NCI-H2227 (cell line): ENCODE data around the gene TMEM184C.

Experiments
- DNase-seq: peaks from one replicate; lab custom pipeline; 2025; ENCODE audit not compliant: unreplicated experiment; lab: John Stamatoyannopoulos, UW

Gene TMEM184C

DNA sequence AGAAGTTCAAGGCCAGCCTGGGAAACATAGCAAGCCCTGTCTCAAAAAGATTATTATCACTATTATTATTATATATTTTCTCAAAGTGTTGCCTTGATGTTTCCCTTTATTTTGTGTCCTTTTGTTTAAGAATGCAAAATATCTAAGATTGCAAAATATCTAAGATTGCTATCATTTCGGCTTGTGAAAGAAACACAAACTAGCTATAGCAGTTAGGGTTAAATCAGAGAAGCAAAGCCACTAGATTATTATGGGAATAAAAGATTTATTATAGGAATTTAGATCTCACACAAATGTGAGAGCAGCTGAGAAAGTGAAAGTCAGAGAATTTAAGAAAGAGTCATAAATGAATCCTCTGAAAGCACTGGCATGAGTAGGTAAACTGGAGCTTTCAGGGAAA is 18.0 kb upstream of the TMEM184C start:
- no peak for DNase-seq

DNA sequence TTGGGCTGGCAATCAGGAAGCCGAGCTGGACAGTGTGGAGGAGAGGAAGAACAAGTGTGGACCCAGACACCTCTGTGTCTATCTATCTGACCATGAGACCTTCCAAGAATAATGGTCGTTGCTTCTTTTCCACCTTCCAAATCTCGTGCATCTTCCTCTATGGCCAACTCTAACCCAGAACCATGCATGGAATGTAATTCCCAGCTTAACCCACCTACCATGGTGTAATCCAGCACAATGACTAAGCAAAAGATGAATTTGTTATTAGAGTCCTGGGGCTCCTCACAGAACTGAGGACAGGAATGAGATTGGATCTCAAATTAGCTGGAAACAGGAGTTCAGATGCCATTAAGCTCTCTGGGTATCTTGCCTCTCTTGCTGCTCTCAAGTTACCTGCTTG is 17.4 kb upstream of the TMEM184C start:
- DNase-seq = no peak

- DNase-seq = no peak
Measured at GRCh38 chr4:147605499-147605898, 11.7 kb upstream of the TMEM184C start.

DNA sequence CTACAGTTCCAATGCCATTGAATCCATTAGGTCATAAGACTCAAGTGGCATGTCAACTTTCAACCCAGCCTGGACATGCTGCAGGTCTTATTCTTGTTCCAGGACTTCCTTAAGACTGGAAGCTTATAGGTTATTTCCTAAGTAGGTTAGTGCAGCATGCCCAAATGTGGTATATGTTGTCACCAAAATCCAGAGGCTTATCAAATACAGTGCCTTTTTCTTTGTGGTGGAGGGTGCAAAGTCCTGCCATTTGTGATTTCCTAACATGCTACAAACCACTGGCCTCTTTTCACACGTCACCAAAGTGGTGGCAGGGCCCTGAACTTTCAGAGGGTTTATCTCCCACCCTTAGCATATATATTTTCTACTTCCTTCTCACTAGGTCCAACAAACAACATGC is 9.7 kb upstream of the TMEM184C start:
- DNase-seq = no peak

DNA sequence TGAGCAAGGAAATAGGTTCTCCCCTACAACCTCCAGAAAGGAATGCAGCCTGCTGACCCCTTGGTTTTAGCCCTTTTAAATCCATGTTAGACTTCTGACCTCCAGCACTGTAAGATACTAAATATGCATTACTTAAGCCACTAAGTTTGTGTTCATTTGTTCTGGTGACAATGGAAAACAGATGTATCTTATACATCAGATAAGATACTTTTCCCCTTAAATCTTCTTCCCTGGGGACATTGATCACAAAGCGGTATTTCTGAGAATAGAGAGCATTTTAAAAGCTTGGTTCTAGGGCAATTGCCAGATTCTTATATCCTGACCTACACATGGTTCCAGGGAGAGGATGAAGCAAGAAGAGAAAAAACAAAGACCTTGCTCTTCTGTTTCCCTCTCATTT is 6.5 kb upstream of the TMEM184C start:
- DNase-seq = no peak

DNA sequence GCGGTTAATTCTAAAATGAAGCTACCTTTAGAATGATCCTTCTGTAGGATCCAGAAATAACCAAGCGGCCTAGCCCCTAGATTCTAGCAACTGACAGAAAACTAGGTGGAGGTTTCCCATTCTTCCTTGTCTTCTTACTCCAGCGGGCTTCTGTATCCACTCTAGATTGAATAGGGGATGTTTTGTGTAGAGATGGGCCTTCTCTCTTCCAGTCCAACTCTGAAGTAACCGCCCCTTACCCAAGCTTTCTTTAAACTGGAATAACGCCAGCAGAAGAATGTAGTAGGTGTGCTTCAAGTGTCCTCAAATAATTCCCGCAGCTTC is 386 bp upstream of the TMEM184C start:
- no peak for DNase-seq

DNA sequence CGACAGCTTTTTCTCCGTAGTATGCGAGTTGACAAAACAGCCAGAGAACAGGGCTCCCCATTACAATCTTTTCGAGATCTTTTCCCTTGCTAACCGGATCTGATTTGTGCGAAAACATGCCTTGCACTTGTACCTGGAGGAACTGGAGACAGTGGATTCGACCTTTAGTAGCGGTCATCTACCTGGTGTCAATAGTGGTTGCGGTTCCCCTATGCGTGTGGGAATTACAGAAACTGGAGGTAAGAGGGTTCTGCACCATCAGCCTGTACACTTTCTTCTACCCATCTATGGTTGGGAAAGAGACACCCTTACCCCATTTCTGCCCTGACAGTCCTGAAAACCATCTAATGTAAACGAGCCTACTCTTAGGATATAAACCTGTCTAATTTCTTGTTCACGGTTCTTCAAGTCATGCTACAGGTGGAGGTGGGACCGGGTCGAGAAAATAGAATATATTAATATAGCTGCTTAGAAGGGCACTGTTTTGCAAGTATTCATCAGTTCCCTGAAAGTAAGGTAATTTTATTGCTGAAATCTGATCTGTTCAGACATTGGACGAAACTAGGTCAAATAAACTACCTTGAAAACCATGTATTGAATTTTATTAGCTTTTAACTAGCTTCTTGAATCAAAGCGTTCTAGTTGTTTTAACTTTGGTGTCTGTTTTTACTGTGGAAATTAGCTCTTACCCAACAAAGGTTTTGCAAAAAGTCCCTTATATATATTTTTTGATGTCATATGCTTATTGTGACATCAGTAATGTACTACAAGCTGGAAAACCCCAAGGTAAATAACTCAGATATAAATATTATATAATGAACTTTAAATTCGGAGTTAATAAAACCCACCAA is 869 bp downstream of the TMEM184C start:
- DNase-seq = no peak

GRCh38 chr4:147620315-147620714 is 3.1 kb downstream of the TMEM184C start:
- DNase-seq = no peak

GRCh38 chr4:147625733-147626132 is 8.5 kb downstream of the TMEM184C start:
- no peak for DNase-seq

DNA sequence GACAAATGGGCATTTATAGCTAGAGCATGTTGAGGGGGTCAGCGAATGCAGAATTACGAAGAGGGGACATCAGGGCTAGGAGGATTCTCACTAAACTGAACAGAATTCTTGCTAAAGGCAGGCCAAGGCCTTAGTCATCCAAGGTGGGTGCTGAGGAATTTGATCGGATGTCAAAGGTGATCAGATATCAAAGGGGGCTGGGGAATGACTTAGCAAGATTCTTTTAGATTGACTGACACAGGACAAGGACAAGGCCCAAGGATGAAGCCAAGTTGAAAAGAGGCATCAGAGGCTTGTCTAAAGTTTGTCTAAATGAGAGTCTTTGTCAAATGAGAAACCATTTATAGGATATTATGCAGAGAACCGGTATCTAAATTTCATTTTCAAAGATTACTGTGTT is 9.7 kb downstream of the TMEM184C start:
- no peak for DNase-seq

DNA sequence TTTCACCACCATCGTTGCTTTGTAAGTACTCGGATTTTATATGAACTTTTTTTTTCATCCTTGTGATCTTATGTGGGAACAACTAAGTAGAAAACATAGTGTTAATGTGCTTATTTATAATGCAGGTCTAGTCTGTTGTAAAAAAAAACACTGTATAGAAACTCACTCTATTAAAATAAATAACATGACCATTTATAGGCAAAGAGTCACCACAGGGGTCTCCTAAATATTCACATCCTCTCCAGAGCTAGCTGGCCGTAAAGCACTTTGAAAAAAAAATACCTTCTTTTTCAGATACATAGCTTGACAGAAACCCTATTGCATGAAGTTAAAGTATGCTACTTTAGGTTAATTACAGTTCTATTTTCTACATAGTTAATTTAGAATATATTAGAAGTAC is 11.2 kb downstream of the TMEM184C start:
- no peak for DNase-seq

DNA sequence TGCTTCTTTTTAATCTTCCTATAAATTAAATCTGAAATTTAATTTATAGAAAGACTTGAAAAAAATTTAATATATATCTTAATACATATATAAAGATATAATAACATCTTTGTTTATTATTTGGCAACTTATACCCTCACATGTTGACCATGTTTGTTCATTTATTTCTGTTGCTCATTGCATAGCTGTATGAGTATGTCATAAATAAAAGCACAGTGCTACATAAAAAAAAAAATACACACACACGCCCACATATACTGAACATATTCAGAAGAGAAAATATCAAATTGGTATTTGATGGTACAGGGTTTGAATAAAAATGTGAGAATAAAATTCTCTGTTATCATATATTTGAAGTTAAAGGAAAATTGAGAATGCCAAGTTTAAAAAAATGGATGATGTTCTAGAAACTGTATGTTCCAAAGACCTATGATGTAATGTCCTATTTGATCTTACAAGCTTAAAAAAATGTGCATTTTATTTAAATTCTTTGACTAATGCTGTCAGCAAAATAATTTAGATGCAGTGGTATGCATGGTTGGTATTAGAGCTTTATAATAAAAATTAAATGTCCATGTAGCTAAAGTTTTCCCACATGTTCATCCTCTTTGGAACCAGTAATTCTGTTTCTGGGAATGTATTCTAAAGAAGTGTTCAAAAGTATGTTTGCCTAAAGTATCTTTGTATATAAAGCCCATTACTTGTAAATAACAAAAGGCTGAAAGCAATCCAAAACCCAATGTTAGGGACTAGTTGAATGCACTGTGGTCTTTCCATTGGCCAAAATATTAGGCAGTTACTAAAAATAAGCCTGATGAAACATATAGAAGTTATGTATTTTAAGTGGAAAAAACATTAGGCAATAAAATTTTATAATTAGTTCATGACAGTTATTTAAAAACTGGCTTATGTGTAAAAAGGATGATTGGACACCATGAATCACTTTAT is 12.9 kb downstream of the TMEM184C start:
- DNase-seq = no peak

DNA sequence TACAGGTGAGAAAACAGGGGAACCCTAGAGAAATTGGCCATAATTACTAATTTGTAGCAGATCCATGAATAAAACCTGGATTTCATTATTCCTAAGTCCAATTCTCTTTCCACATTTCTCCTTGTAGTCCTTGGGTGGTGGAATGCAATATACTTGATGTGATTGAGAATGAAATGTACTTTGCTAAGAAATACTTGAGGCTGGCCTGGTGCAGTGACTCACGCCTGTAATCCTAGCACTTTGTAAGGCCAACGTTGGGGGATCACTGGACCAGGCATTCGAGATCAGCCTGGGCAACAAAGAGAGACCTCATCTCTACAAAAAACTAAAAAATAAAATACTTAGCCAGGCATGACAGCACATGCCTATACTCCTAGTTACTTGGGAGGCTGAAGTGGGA is 15.9 kb downstream of the TMEM184C start:
- DNase-seq = no peak

DNA sequence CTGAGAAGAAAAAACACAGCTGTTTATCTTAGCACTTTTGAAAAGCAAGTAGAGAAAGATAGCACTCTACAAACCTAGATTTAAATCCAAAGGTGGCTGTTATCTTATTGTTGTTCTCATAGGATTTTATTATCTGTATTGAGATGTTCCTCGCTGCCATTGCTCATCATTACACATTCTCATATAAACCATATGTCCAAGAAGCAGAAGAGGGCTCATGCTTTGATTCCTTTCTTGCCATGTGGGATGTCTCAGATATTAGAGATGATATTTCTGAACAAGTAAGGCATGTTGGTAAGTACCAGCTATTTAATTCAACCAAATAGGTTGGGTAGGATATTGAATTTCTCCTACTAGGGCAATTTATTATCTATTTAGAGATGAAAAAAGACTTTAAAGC is 16.4 kb downstream of the TMEM184C start:
- no peak for DNase-seq

DNA sequence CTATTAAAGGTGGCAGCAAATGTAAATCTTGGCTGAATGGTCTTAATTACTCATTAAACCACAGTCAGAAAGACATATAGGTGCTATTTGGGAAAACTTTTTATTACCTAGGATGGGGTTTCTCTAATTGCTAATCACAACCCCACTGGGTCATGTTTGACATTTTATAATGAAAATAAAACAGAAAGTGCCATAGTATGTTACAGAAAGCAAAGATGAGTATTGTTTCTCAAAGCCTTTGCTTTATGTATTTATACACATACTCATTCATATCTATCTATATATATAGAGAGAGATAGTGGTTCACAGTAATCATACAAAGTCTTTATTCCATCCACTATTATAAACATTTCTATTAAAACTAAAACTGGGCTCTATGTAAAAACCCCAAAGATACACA is 18.2 kb downstream of the TMEM184C start:
- DNase-seq = no peak

- no peak for DNase-seq
Measured at GRCh38 chr4:147638365-147638764, 21.2 kb downstream of the TMEM184C start.

DNA sequence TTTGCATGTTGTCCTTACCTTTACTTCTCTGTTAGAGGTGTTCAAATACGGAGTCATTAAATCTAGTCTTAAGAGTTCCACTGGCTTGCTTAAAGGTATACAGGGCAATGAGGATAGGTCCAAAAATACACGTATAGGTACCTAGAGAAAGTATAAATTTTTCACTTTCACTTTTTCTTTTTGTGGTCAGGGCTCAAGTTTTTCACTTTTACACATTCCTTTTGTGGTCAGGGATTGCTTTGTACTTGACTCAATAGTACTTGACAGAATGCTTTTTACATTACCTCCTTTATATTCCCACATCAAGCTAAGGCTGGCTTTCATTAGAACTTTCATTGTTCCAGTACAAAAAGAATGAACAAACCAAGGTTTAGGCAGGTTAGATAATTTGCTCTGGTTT is 21.7 kb downstream of the TMEM184C start:
- no peak for DNase-seq

DNA sequence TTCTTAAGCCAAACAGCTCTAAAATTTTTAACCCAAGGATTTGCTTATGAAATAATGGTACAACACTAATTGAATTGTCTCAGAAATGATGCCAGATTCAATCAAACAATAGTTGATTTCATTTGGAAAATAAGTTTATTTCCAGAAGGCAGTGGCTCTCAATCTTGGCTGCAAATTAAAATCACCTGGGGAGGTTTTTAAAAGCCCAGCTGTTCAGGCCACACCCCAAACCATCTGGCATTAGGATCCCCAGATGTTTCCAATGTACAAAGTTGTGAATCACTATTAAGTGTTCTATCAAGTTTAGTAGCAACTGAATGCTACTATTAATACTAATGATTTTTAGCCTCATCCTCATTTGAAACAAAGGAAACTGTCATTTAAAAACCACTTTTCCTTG is 22.2 kb downstream of the TMEM184C start:
- DNase-seq = no peak

DNA sequence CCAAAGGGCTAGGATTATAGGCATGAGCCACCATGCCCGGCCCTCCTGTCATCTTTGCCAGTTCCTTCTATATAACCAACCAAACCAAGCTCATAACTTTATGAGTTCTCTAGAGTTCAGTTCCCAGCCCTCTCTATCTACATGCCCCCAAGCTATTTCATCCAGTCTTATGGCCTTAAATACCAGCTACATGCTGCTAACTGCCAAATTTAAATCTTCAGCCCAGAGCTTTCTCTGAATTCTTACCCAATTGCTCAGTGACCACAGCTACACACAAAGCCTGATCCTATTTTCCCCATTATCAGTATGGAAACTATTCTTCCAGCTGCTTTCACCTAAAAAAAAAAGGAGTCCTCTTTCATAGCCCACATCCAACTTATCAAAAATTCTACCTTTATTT is 23.1 kb downstream of the TMEM184C start:
- DNase-seq = no peak

DNA sequence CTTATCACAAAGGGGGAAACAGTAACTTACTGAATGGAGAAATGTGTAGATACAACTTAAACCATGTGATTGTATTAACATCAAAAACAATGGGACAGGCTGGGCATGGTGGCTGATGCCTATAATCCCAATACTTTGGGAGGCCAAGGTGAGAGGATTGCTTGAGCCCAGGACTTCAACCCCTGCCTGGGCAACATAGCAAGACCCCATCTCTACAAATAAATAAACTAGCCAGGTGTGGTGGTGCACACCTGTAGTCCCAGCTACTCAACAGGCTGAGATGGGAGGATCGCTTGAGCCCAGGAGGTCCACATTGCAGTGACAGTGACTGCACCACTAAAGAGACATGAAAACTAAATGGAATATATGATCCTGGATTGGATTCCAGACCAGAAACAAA is 26.4 kb downstream of the TMEM184C start:
- DNase-seq = no peak

GRCh38 chr4:147644471-147644870 is 27.3 kb downstream of the TMEM184C start:
- DNase-seq = no peak

DNA sequence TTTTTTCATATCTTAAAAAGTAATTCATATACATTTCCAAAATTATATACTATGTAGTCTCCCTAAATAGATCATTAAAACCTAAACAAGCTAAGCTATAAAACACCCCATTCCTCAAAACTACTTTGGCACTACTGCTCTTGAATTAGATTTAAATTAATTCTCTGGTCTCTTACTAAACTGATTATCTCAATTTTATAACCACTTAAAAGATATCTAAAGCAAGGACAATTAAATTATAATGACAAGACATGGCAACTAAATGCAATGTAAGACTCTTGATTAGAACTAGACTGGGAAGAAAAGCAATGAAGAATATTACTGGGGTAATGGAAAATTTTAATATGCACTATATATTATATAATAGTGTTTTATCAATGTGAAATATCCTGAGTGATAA is 27.9 kb downstream of the TMEM184C start:
- no peak for DNase-seq
